Measurements from ENCODE around the gene AWAT1.
"Not testable (repeated sequence)": the region's sequence is repeated elsewhere in the genome, so short reads cannot be mapped to it uniquely, and the experiment has no call there.

DNA sequence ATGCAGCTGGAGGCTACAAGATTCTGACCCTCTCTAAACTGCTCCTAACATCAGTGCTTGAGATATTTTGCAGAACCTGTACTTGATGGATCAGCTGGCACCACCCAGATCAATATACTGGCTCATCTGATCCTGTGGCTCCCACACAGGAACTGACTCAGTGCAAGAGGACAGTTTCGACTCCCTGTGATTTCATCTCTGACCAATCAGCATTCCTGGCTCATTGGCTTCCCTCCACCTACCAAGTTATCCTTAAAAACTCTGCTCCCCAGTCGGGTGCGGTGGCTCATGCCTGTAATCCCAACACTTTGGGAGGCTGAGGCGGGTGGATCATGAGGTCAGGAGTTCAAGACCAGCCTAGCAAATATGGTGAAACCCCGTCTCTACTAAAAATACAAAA is 9.1 kb downstream of the AWAT1 start:
- not testable (repeated sequence) for TF ChIP-seq POLR2A, POLR2AphosphoS5 (IDR thresholded peaks at IDR 0.05; ENCODE audit: low read depth, low read length)
